Fibroblast of the aortic adventitia (primary cell): Measurements from ENCODE around the gene PAGE4. TPM values are rescaled to one million over a fixed set of nuclear protein-coding genes. Genes with fewer than 3 reads are reported as not detected.

Experiments used
- DNase-seq: peaks from one replicate; pipeline ENCODE4 v3.0.0-alpha.2; 2010; ENCODE audit warnings: low read depth
- H3K4me3 ChIP-seq: 2 replicates; pipeline ENCODE4 v1.5.1; 2011; ENCODE audit warnings: low read depth, mild to moderate bottlenecking, control low read depth, low read length, moderate library complexity
- CTCF ChIP-seq: IDR thresholded peaks from 2 replicates; pipeline ENCODE4 v1.5.1; 2011; ENCODE audit warnings: mild to moderate bottlenecking, low read length, control low read depth, inconsistent platforms; ENCODE audit not compliant: insufficient read depth
- total RNA-seq: library from RNA; depleted of rRNA; stranded (reverse); fragments of >200 nt; gene quantifications from 2 replicates; pipeline ENCODE4 v1.2.3, GENCODE V29; 2012; ENCODE audit warnings: low replicate concordance

Gene PAGE4
- total RNA-seq, 1 donor: not detected

- TF ChIP-seq CTCF: no peak
- DNase-seq: no peak
- no peak overlapping the region for H3K4me3 ChIP-seq
These were observed 12.7 kb upstream of the PAGE4 start for GRCh38 chrX:49816435-49816834.

- peak; percentile 35 for DNase-seq
- H3K4me3 ChIP-seq: no peak overlapping the region
- peak; percentile 56 for TF ChIP-seq CTCF
These were observed 9.3 kb downstream of the PAGE4 start for GRCh38 chrX:49838374-49838773.

- peak; percentile 35 for TF ChIP-seq CTCF
- DNase-seq: peak; percentile 24
These were observed 11.6 kb downstream of the PAGE4 start for GRCh38 chrX:49840679-49841078.

GRCh38 chrX:49842621-49843020 is 13.5 kb downstream of the PAGE4 start:
- H3K4me3 ChIP-seq: no peak overlapping the region
- TF ChIP-seq CTCF: no peak
- DNase-seq: no peak

More at GRCh38 chrX:49840679-49841078, 11.6 kb downstream of the PAGE4 start:
- H3K4me3 ChIP-seq: no peak overlapping the region

GRCh38 chrX:49844611-49845010 is 15.5 kb downstream of the PAGE4 start:
- DNase-seq: no peak
- TF ChIP-seq CTCF: no peak

GRCh38 chrX:49845701-49846403 is 16.7 kb downstream of the PAGE4 start:
- no peak for DNase-seq
- no peak for TF ChIP-seq CTCF
- no peak overlapping the region for H3K4me3 ChIP-seq

More at GRCh38 chrX:49844611-49845010, 15.5 kb downstream of the PAGE4 start:
- H3K4me3 ChIP-seq: no peak overlapping the region

- no peak for DNase-seq
- no peak for TF ChIP-seq CTCF
- H3K4me3 ChIP-seq: no peak overlapping the region
These were observed 17.4 kb downstream of the PAGE4 start for GRCh38 chrX:49846522-49846921.
